ENCODE data around the gene PCDHB4. TPM values are rescaled to one million over a fixed set of nuclear protein-coding genes. Genes with fewer than 3 reads are reported as not detected.

Gene PCDHB4
- total and polyA plus RNA-seq, 2 donors (not counting 3 experiments of a cell fraction or from before 2014, with no cell fraction given): 0.10 TPM; not detected in 1

DNA sequence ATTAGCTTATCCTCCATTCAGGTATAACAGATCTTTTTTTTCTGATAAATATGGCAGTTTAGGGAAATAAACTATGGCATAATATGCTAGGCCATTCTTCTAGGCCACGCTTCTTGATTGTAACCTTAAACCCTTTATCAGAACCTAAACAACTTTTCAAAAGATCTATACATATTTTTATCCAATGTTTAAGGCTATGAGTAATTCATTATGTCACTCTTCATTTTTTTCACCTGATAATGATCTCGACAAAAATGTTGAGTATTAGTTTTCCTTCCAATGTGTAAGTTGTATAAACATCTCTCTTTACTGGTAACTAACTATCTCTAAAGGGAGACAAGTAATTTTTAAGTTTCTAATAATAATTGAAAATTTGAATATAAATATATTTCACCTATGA, 2.4 kb upstream of the PCDHB4 start:
- no TSS peak for BruUV-seq (replicated peaks)
- no peak for TF ChIP-seq MYC (IDR thresholded peaks at IDR 0.05; ENCODE audit: low read depth, low read length)
- TF ChIP-seq FOS (IDR thresholded peaks at IDR 0.05; ENCODE audit: borderline replicate concordance, insufficient read depth, low read length): no peak
- no peak for TF ChIP-seq POLR2AphosphoS5 (IDR thresholded peaks at IDR 0.05; ENCODE audit: insufficient read depth, low read depth, low read length)
- no peak for TF ChIP-seq JUN (IDR thresholded peaks at IDR 0.05; ENCODE audit: borderline replicate concordance, insufficient read depth, insufficient read length, low read depth)
- TF ChIP-seq EZH2 (IDR thresholded peaks at IDR 0.05; ENCODE audit: borderline replicate concordance, low read depth, low read length, severe bottlenecking): no peak
- TF ChIP-seq, protein P1, sequence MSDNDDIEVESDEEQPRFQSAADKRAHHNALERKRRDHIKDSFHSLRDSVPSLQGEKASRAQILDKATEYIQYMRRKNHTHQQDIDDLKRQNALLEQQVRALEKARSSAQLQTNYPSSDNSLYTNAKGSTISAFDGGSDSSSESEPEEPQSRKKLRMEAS (IDR thresholded peaks at IDR 0.05; ENCODE audit: insufficient read depth, insufficient read length): no peak
- TF ChIP-seq, protein P2, sequence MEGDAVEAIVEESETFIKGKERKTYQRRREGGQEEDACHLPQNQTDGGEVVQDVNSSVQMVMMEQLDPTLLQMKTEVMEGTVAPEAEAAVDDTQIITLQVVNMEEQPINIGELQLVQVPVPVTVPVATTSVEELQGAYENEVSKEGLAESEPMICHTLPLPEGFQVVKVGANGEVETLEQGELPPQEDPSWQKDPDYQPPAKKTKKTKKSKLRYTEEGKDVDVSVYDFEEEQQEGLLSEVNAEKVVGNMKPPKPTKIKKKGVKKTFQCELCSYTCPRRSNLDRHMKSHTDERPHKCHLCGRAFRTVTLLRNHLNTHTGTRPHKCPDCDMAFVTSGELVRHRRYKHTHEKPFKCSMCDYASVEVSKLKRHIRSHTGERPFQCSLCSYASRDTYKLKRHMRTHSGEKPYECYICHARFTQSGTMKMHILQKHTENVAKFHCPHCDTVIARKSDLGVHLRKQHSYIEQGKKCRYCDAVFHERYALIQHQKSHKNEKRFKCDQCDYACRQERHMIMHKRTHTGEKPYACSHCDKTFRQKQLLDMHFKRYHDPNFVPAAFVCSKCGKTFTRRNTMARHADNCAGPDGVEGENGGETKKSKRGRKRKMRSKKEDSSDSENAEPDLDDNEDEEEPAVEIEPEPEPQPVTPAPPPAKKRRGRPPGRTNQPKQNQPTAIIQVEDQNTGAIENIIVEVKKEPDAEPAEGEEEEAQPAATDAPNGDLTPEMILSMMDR (IDR thresholded peaks at IDR 0.05; ENCODE audit: extremely low read depth in 1 of 2, insufficient read depth in 1 of 2, low read depth in 1 of 2, low read length in 2 of 2): no peak
- no peak for TF ChIP-seq GATA2 (IDR thresholded peaks at IDR 0.05; ENCODE audit: insufficient read depth, insufficient read length, low read depth, low read length)
- TF ChIP-seq POLR2A (IDR thresholded peaks at IDR 0.05; ENCODE audit: low read depth, low read length): no peak
- POLR2A ChIA-PET: no interaction called here
- dilution Hi-C loops (cut with MboI; ENCODE audit: extremely low pct_ligation_motif_present, low sequenced_read_pairs): no loop called here
- Histone ChIP-seq H3K4me2 (ENCODE audit: insufficient read depth, low read length) (no peak overlapping the region), H4K20me1 (replicated peaks; ENCODE audit: control insufficient read depth, extremely low read depth, insufficient read depth, low read length) (no peaks in the 10 kb centered on the region), H3K9me3 (replicated peaks; ENCODE audit: control insufficient read depth, insufficient read depth, low read length) (no peaks in the 10 kb centered on the region), H3K27me3 (ENCODE audit: control insufficient read depth in 2 of 2, insufficient read depth in 2 of 2, low read length in 2 of 2) (no peaks in the 10 kb centered on the region), H3K79me2 (ENCODE audit: control insufficient read depth, insufficient read depth, low read length) (no peaks in the 10 kb centered on the region), H3K9me1 (replicated peaks; ENCODE audit: control insufficient read depth, extremely low read depth, insufficient read depth, low read length) (no peaks in the 10 kb centered on the region), H3K4me3 (replicated peaks in 1 of 3; ENCODE audit: insufficient read depth in 1 of 3, low read depth in 1 of 3, low read length in 3 of 3) (no peak overlapping the region), H3K9ac (replicated peaks; ENCODE audit: extremely low read depth, insufficient read depth, low read length) (no peak overlapping the region), H3K27ac (ENCODE audit: insufficient read depth, low read depth, low read length) (no peak overlapping the region), H2AFZ (ENCODE audit: low read depth, low read length) (no peak overlapping the region), H3K36me3 (ENCODE audit: control insufficient read depth in 2 of 2, extremely low read depth in 1 of 2, insufficient read depth in 2 of 2, low read length in 2 of 2) (no peaks in the 10 kb centered on the region), H3K4me1 (ENCODE audit: control insufficient read depth, extremely low read depth, insufficient read depth, low read length) (no peaks in the 10 kb centered on the region)
- no peak for DNase-seq (ENCODE audit: low read depth, low spot score)
- CTCF ChIA-PET: no interaction called here
- intact Hi-C loops (cut with micrococcal nuclease): no loop called here
- FAIRE-seq: no peak

Measured in endothelial cell of umbilical vein (primary cell).